ENCODE measurements around the gene OSER1.
A peak's percentile ranks its signal among the peaks of the same experiment; 100 is the strongest.

Gene OSER1

GRCh38 chr20:44199877-44200276 is 10.7 kb downstream of the OSER1 start:
- TF ChIP-seq ZBTB8A (tag by site-specific recombination; IDR thresholded peaks at IDR 0.05) (no peak), ZXDB (tag by site-specific recombination; IDR thresholded peaks at IDR 0.05) (no peak), ELK4 (IDR thresholded peaks at IDR 0.05; ENCODE audit: borderline replicate concordance, low read depth, low read length) (no peak), ZNF473 (tag by site-specific recombination; IDR thresholded peaks at IDR 0.05) (no peak), ZNF629 (tag by site-specific recombination; IDR thresholded peaks at IDR 0.05) (no peak)
- CTCF ChIA-PET = interaction anchor here (0.6 kb wide), 1 partner anchor 131 kb away, joined by 3 read pairs; no protein-coding TSS in a partner anchor

GRCh38 chr20:44198872-44199271 is 11.7 kb downstream of the OSER1 start:
- H3K4me1 ChIP-seq (ENCODE audit: control insufficient read depth, insufficient read depth, low read length) = no peaks in the 10 kb centered on the region
- POLR2A ChIA-PET = no interaction called here
- H3K36me3 ChIP-seq (ENCODE audit: control insufficient read depth in 2 of 2, insufficient read depth in 1 of 2, low read length in 2 of 2) = peaks cover 10 to 77% of the 10 kb centered on the region in 2 experiments; a peak in 2 of 3 replicates
- CTCF ChIA-PET = interaction anchor here (1.0 to 5.7 kb wide), 2 partner anchors 44 to 83 kb away, joined by 3 to 45 read pairs; no protein-coding TSS in a partner anchor
- TF ChIP-seq GLI4 (tag by site-specific recombination; IDR thresholded peaks at IDR 0.05) (no peak), PATZ1 (tag by site-specific recombination; IDR thresholded peaks at IDR 0.05) (no peak), ZBTB17 (tag by site-specific recombination; IDR thresholded peaks at IDR 0.05) (no peak), ZFP41 (tag by site-specific recombination; IDR thresholded peaks at IDR 0.05; ENCODE audit: borderline replicate concordance) (no peak)
- H3K27ac ChIP-seq (ENCODE audit: extremely low read depth, low read depth, low read length) = no peak overlapping the region
- H3K9me3 ChIP-seq (ENCODE audit: control insufficient read depth, insufficient read depth, low read depth, low read length) = no peaks in the 10 kb centered on the region
- H3K4me3 ChIP-seq (ENCODE audit: low read depth, low read length) = no peak overlapping the region

More at GRCh38 chr20:44199877-44200276, 10.7 kb downstream of the OSER1 start:
- Histone ChIP-seq H3K36me3 (ENCODE audit: control insufficient read depth in 2 of 2, insufficient read depth in 1 of 2, low read length in 2 of 2) (peaks cover 18 to 83% of the 10 kb centered on the region in 2 experiments), H3K9me3 (ENCODE audit: control insufficient read depth, insufficient read depth, low read depth, low read length) (no peaks in the 10 kb centered on the region), H3K4me1 (ENCODE audit: control insufficient read depth, insufficient read depth, low read length) (no peaks in the 10 kb centered on the region), H3K27ac (ENCODE audit: extremely low read depth, low read depth, low read length) (no peak overlapping the region), H3K4me3 (ENCODE audit: low read depth, low read length) (no peak overlapping the region)
- POLR2A ChIA-PET = no interaction called here

- ChIA-PET POLR2A (interaction anchor here (0.6 to 1.1 kb wide), 3 partner anchors 9 to 985 kb away, joined by 3 to 4 read pairs (median 4); no protein-coding TSS in a partner anchor), CTCF (interaction anchor here (0.6 to 5.7 kb wide), 7 partner anchors 9 to 472 kb away, joined by 3 to 45 read pairs (median 5); partner anchors contain the start of gene JPH2)
- Histone ChIP-seq H3K36me3 (ENCODE audit: control insufficient read depth in 2 of 2, insufficient read depth in 1 of 2, low read length in 2 of 2) (peaks cover 0 to 53% of the 10 kb centered on the region in 2 experiments; a peak in 1 of 3 replicates), H3K27ac (ENCODE audit: extremely low read depth, low read depth, low read length) (no peak overlapping the region), H3K4me3 (ENCODE audit: low read depth, low read length) (no peak overlapping the region), H3K4me1 (ENCODE audit: control insufficient read depth, insufficient read depth, low read length) (no peaks in the 10 kb centered on the region), H3K9me3 (ENCODE audit: control insufficient read depth, insufficient read depth, low read depth, low read length) (no peaks in the 10 kb centered on the region)
- TF ChIP-seq CTCF (tag by site-specific recombination; IDR thresholded peaks at IDR 0.05) (peak; percentile 10; the same call in 1 of the 2 replicates), PRDM4 (tag by site-specific recombination; IDR thresholded peaks at IDR 0.05) (0 out of 2 replicates have a peak, but pooled peaks have one; percentile 12), PRDM10 (tag by site-specific recombination; IDR thresholded peaks at IDR 0.05) (peak; percentile 39; the same call in 1 of the 2 replicates), ZNF521 (tag by site-specific recombination; IDR thresholded peaks at IDR 0.05) (no peak)
These were observed 14.3 kb downstream of the OSER1 start for GRCh38 chr20:44196271-44196670.

All from HEK293 (cell line).